Sigmoid colon (tissue), 7 donors: ENCODE measurements around the gene ACACA. TPM values are rescaled to one million over a fixed set of nuclear protein-coding genes. Genes with fewer than 3 reads are reported as not detected.

ENCODE experiments used
- DNase-seq: peaks from one replicate; pipeline ENCODE4 v3.0.0-alpha.2; 2019
- H3K27ac ChIP-seq, 4 donors: fragments of 200-600 bp; sonication (generic); one replicate each; pipeline ENCODE4 v1.5.1; 2016 to 2019; ENCODE audit warnings: mild to moderate bottlenecking in 1 of 4
- H3K27me3 ChIP-seq, 3 donors: fragments of 200-600 bp; sonication (generic); one replicate each; pipeline ENCODE4 v1.5.1; 2019; ENCODE audit warnings: mild to moderate bottlenecking in 1 of 3
- H3K36me3 ChIP-seq, 4 donors: fragments of 200-600 bp; sonication (generic); one replicate each; pipeline ENCODE4 v1.5.1; 2016 to 2019
- H3K4me1 ChIP-seq, 4 donors: fragments of 200-600 bp; sonication (generic); one replicate each; pipeline ENCODE4 v1.5.1; 2017 to 2019
- H3K4me3 ChIP-seq, 4 donors: fragments of 200-600 bp; sonication (generic); one replicate each; pipeline ENCODE4 v1.5.1; 2017 to 2019; ENCODE audit warnings: mild to moderate bottlenecking in 2 of 4, moderate library complexity in 1 of 4
- H3K9me3 ChIP-seq, 4 donors: fragments of 200-600 bp in 3 of 4; sonication (generic) in 3 of 4; one replicate each; pipeline versions ENCODE4 v1.5.1 to v1.6.1; 2013 to 2019
- EP300 ChIP-seq, 4 donors: sonication (generic); formaldehyde crosslinking; IDR thresholded peaks; one replicate each; pipeline ENCODE4 v1.6.1; 2017; ENCODE audit warnings: antibody characterized with exemption in 4 of 4
- POLR2A ChIP-seq, 2 donors: fragments of 450-650 bp; IDR thresholded peaks; one replicate each; pipeline ENCODE4 v1.6.1; 2016; ENCODE audit warnings: antibody characterized with exemption in 2 of 2, mild to moderate bottlenecking in 2 of 2, moderate library complexity in 2 of 2
- POLR2AphosphoS5 ChIP-seq, 4 donors: sonication (generic); formaldehyde crosslinking; IDR thresholded peaks; one replicate each; pipeline ENCODE4 v1.6.1; 2017; ENCODE audit warnings: antibody characterized with exemption in 4 of 4
- WGBS, 2 donors: extraction: QIAGEN DNeasy Blood & Tissue Kit; methylation state at CpG; one replicate each; pipeline ENCODE4 v1.1.7; 2013; 5-methylcytosine and 5-hydroxymethylcytosine counted together
- intact Hi-C: fragments of 100-400 bp; cut with DNase I; formaldehyde crosslinking; loops from one replicate; pipeline ENCODE4 v1.15.1; 2023
- polyA plus RNA-seq, 3 donors: library from polyadenylated mRNA; stranded (reverse); fragments of 200-250 nt; gene quantifications; one replicate each; pipeline ENCODE4 v1.2.3, GENCODE V29; 2013
- total RNA-seq, 4 donors: library from RNA; depleted of rRNA; stranded (reverse); fragments of >200 nt; gene quantifications; one replicate each; pipeline ENCODE4 v1.1.0, GENCODE V29; 2016
- TF ChIP-seq, protein P1 (sequence below), 4 experiments: fragments of 450-650 bp in 3 of 4; fragments of 200-600 bp in 1 of 4; IDR thresholded peaks; one replicate each; pipeline ENCODE4 v1.5.1; 2016 to 2019; ENCODE audit warnings: antibody characterized with exemption in 4 of 4, mild to moderate bottlenecking in 3 of 4, moderate library complexity in 2 of 4
- donor health status: healthy with polysubstance abuse.
- donor health status: Bipolar disorder and iron deficiency.
- donor health status: healthy.

The ACACA gene
- total and polyA plus RNA-seq, 7 donors = 10.8 to 38.9 (median 27.6) TPM

DNA sequence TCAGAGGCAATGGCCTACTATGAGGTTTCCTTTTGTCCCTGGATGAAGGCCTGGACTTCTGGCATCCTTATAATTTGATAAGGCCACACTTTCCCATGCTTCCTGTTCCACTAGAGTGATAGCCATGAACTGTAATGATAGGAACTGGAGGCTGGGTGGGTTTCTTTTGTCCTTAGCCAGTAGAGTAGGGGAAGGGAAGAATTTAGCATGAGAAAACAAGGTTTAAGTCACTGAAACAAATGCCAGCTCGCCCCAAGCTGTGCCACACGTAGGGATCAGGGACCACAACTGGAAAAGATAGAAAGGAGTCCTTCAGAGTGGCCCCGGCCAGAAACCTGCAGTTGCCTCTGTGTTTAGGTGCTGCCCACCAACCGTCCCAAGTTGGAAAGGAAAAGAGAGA, 111.7 kb downstream of the ACACA start:
- no peak overlapping the region for H3K4me3 ChIP-seq
- TF ChIP-seq, protein P1, sequence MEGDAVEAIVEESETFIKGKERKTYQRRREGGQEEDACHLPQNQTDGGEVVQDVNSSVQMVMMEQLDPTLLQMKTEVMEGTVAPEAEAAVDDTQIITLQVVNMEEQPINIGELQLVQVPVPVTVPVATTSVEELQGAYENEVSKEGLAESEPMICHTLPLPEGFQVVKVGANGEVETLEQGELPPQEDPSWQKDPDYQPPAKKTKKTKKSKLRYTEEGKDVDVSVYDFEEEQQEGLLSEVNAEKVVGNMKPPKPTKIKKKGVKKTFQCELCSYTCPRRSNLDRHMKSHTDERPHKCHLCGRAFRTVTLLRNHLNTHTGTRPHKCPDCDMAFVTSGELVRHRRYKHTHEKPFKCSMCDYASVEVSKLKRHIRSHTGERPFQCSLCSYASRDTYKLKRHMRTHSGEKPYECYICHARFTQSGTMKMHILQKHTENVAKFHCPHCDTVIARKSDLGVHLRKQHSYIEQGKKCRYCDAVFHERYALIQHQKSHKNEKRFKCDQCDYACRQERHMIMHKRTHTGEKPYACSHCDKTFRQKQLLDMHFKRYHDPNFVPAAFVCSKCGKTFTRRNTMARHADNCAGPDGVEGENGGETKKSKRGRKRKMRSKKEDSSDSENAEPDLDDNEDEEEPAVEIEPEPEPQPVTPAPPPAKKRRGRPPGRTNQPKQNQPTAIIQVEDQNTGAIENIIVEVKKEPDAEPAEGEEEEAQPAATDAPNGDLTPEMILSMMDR (IDR thresholded peaks at IDR 0.05) = no peak
- TF ChIP-seq POLR2A (IDR thresholded peaks at IDR 0.05) (no peak), POLR2AphosphoS5 (IDR thresholded peaks at IDR 0.05) (no peak), EP300 (IDR thresholded peaks at IDR 0.05) (no peak)
- DNase-seq = no peak
- 90 to 93% methylated on average over 4 of the region's 4 CpGs for whole genome bisulfite sequencing, 2 donors
- peaks cover 0 to 9% (median 7%) of the 10 kb centered on the region in 4 donors for H3K4me1 ChIP-seq
- intact Hi-C loops = no loop called here
- H3K36me3 ChIP-seq = no peaks in the 10 kb centered on the region
- no peaks in the 10 kb centered on the region for H3K27me3 ChIP-seq
- H3K27ac ChIP-seq = no peak overlapping the region
- H3K9me3 ChIP-seq = no peaks in the 10 kb centered on the region

DNA sequence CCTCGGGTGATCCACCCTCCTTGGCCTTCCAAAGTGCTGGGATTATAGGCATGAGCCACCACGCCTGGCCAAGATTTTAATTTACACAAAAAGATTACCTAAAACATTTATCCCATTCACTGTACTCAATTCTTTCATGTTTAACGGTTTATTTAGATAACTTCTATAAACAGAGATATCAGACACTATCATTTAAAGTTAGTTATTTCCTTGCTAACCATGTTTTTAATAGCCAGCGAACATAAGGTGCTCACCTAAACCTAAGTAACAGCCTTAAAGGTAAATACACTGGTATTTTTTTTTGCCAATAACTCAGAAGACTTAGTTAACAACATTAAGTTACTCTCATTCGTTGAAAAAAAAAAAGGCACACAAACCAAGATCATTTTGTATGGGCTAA, 112.9 kb downstream of the ACACA start:
- TF ChIP-seq POLR2AphosphoS5 (IDR thresholded peaks at IDR 0.05) (no peak), EP300 (IDR thresholded peaks at IDR 0.05) (no peak), POLR2A (IDR thresholded peaks at IDR 0.05) (no peak)
- TF ChIP-seq, protein P1 (IDR thresholded peaks at IDR 0.05) = no peak
- Histone ChIP-seq H3K4me3 (no peak overlapping the region), H3K27me3 (no peaks in the 10 kb centered on the region), H3K27ac (no peak overlapping the region), H3K9me3 (no peaks in the 10 kb centered on the region), H3K4me1 (no peaks in the 10 kb centered on the region), H3K36me3 (no peaks in the 10 kb centered on the region)
- intact Hi-C loops = no loop called here
- DNase-seq = no peak
- WGBS, 2 donors = 22 to 71% methylated on average over 5 of the region's 5 CpGs

DNA sequence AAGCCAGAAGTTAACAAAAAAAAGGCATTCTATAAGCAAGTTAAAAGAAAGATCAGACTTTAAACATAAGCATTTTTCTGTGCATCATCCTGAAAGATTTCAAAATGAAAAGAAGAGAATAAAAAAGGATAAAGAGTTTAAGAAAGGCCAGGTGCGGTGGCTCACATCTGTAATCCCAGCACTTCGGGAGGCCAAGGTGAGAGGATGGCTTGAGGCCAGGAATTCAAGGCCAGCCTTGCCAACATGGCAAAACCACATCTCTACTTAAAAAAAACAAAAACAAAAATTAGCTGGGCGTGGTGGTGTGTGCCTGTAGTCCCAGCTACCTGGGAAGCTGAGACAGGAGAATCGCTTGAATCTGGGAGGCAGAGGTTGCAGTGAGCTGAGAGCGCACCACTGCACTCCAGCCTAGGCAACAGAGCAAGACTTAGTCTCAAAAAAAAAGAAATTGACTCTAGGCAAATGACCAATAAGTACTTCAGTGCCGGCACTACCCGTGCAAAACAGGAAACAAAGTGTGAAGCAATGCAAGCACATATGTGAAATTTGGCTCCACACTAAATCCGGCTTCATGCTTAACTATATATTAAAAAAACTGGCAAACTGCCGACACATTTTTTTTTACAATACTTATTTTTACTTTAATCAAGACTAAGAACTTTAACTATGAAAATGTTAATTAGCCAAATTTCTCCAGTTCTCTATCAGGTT, 114.1 kb downstream of the ACACA start:
- Histone ChIP-seq H3K4me1 (no peaks in the 10 kb centered on the region), H3K36me3 (no peaks in the 10 kb centered on the region), H3K4me3 (no peak overlapping the region), H3K27me3 (no peaks in the 10 kb centered on the region), H3K27ac (no peak overlapping the region), H3K9me3 (no peaks in the 10 kb centered on the region)
- intact Hi-C loops = no loop called here
- WGBS, 2 donors = 69 to 87% methylated on average over 9 of the region's 9 CpGs
- TF ChIP-seq, protein P1 (IDR thresholded peaks at IDR 0.05) = no peak
- TF ChIP-seq POLR2AphosphoS5 (IDR thresholded peaks at IDR 0.05) (no peak), POLR2A (IDR thresholded peaks at IDR 0.05) (no peak)
- no peak for DNase-seq

DNA sequence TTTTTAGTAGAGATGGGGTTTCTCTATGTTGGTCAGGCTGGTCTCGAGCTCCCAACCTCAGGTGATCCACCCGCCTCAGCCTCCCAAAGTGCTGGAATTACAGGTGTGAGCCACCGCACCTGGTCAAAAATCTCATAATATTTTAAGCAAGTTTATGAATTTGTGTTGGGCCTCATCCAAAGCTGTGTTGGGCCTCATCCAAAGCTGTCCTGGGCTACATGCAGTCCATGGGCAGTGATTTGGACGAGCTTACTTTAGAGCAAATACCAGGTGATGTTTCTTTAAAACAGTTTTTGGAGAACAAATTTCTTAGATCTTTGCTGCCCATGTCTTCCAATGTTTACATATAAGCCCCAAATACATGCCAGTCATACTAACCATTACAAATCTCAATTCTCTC, 115.3 kb downstream of the ACACA start:
- Histone ChIP-seq H3K4me1 (no peaks in the 10 kb centered on the region), H3K27ac (no peak overlapping the region), H3K4me3 (no peak overlapping the region), H3K27me3 (no peaks in the 10 kb centered on the region), H3K36me3 (no peaks in the 10 kb centered on the region), H3K9me3 (no peaks in the 10 kb centered on the region)
- TF ChIP-seq, protein P1 (IDR thresholded peaks at IDR 0.05) = no peak
- TF ChIP-seq POLR2AphosphoS5 (IDR thresholded peaks at IDR 0.05) (no peak), POLR2A (IDR thresholded peaks at IDR 0.05) (no peak), EP300 (IDR thresholded peaks at IDR 0.05) (no peak)
- 75 to 94% methylated on average over 4 of the region's 4 CpGs for WGBS, 2 donors
- intact Hi-C loops = no loop called here
- no peak for DNase-seq

DNA sequence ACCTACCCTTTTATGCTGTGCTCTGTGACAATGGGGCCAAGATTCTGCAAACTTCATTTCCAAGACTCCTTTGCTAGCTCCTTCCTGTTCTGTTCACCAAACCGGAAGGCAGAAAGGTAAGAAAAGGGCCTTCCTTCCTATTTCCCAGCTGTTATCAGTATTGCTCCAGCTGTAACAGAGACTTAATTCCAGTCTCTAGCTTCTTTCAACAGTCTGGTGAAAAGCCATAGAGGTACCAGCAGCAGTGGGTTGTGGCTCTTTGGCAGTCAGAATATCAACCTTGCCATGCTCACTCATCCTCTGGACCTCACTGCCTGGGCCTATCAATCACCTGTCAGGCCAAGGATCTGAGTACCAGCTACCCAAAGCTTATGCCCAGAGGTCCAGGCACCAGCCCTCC, 120.2 kb downstream of the ACACA start:
- Histone ChIP-seq H3K9me3 (no peaks in the 10 kb centered on the region), H3K4me3 (no peak overlapping the region), H3K27me3 (no peaks in the 10 kb centered on the region), H3K4me1 (no peaks in the 10 kb centered on the region), H3K36me3 (peaks cover 0 to 8% (median 0%) of the 10 kb centered on the region in 4 donors), H3K27ac (no peak overlapping the region)
- no peak for DNase-seq
- intact Hi-C loops = no loop called here
- WGBS, 2 donors = 90 to 95% methylated on average over 1 of the region's 1 CpG
- TF ChIP-seq POLR2A (IDR thresholded peaks at IDR 0.05) (no peak), EP300 (IDR thresholded peaks at IDR 0.05) (no peak), POLR2AphosphoS5 (IDR thresholded peaks at IDR 0.05) (no peak)
- TF ChIP-seq, protein P1 (IDR thresholded peaks at IDR 0.05) = no peak
